T follicular helper cell (primary cell): Measurements from ENCODE around the gene F7.
"Not testable (repeated sequence)": the region's sequence is repeated elsewhere in the genome, so short reads cannot be mapped to it uniquely, and the experiment has no call there.

Source experiments
- DNase-seq: peaks from one replicate; pipeline ENCODE4 v3.0.0-alpha.2; 2020; ENCODE audit warnings: low read depth
- total RNA-seq, 2 experiments: gene quantifications; one replicate each; lab custom pipeline; 2026; lab: John Stamatoyannopoulos, UW

F7 gene
- 0 to 0.09 reads per million in 2 experiments for total RNA-seq

DNA sequence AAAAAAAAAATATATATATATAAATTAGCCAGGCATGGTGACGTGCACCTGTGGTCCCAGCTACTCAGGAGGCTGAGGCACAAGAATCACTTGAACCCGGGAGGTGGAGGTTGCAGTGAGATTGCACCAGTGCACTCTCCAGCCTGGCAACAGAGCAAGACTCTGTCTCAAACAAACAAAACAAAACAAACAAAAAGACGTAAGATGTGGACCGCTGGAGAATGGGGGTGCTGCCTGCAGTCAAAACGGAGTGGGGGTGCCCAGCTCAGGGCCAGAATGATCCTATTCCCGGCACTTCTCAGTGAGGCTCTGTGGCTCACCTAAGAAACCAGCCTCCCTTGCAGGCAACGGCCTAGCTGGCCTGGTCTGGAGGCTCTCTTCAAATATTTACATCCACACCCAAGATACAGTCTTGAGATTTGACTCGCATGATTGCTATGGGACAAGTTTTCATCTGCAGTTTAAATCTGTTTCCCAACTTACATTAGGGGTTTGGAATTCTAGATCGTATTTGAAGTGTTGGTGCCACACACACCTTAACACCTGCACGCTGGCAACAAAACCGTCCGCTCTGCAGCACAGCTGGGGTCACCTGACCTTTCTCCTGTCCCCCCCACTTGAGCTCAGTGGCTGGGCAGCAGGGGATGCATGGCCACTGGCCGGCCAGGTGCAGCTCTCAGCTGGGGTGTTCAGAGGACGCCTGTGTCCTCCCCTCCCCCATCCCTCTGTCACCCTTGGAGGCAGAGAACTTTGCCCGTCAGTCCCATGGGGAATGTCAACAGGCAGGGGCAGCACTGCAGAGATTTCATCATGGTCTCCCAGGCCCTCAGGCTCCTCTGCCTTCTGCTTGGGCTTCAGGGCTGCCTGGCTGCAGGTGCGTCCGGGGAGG is at the start of gene F7:
Gene F7 (plus strand): TSS at position 760 of the 889 bp plus-strand sequence. CDS start 51 bp downstream, at position 811.
- DNase-seq, result no peak

DNA sequence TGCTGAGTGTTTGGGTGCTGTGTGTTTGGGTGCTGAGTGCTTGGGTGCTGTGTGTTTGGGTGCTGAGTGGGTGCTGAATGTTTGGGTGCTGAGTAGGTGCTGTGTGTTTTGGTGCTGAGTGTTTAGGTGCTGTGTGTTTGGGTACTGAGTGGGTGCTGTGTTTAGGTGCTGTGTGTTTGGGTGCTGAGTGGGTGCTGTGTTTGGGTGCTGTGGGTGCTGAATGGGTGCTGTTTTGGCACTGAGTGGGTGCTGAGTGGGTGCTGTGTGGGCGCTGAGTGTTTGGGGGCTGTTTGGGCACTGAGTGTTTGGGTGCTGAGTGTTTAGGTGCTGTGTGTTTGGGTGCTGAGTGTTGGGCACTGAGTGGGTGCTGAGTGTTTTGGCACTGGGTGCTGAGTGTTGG is 48.5 kb upstream of the F7 start:
- DNase-seq, result no peak

DNA sequence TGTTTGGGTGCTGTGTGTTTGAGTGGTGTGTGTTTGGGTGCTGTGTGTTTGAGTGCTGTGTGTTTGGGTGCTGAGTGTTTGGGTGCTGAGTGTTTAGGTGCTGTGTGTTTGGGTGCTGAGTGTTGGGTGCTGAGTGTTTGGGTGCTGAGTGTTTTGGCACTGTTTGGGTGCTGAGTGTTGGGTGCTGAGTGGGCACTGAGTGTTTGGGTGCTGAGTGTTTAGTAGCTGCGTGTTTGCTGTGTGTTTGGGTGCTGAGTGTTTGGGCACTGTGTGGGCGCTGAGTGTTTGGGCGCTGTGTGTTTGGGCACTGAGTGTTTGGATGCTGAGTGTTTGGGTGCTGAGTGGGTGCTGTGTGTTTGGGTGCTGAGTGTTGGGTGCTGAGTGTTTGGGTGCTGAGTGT is 48.0 kb upstream of the F7 start:
- not testable (repeated sequence) for DNase-seq

DNA sequence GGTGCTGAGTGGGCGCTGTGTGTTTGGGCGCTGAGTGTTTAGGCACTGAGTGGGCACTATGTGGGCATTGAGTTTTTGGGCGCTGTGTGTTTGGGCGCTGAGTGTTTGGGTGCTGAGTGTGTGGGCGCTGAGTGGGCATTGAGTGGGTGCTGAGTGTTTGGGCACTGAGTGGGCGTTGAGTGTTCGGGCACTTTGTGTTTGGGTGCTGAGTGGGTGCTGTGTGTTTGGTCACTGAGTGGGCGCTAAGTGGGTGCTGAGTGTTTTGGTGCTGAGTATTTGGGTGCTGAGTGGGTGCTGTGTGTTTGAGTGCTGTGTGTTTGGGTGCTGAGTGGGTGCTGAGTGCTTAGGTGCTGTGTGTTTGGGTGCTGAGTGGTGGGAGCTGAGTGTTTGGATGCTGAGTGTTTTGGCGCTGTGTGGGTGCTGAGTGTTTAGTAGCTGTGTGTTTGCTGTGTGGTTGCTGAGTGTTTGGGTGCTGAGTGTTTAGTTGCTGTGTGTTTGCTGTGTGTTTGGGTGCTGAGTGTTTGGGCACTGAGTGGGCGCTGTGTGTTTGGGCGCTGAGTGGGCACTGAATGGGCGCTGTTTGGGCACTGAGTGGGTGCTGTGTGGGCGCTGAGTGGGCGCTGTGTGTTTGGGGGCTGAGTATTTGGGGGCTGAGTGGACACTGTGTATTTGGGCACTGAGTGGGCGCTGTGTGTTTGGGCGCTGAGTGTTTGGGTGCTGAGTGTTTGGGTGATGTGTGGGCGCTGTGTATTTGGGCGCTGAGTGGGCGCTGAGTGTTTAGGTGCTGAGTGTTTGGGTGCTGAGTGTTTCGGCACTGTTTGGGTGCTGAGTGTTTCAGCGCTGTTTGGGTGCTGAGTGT is 47.2 kb upstream of the F7 start:
- no peak for DNase-seq

DNA sequence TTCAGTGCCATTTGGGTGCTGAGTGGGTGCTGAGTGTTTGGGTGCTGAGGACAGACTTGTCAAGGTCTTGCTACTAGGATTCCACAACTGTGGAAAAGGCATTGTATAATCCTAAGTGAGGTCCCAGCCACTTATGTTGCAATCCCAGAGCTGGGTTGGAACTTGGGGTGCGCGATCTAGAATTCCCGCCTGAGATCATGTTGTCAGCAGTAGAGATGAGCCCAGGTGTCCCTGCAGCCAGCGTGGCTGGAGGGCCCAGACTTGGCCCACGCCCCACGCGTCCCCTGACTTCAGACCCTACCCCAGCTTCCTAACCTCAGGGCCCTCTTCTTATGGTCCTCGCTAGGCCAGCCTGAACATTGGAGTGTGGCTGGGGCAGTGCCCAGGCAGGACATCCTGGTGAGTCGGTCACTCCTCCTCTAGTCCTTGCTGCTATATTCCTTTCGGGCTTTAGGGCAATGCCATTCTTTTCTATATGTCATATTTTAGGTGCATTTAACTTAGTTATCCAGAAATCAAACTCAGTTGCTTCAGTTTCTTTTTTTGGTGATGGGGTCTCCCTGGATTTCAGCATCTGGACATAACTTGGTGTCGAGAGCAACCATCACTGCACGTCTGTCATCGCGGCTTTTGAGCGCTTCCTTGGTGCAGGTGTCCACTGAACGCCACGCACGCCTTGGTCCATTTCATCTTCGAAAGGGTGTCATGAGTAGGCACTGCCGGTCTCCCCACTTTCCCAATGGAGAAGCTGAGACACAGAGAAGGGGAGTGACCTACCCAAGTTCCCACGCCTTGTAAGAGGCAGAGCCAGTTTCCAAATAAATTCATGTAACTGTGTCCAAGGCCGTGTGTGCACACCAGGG is 46.4 kb upstream of the F7 start:
- no peak for DNase-seq

DNA sequence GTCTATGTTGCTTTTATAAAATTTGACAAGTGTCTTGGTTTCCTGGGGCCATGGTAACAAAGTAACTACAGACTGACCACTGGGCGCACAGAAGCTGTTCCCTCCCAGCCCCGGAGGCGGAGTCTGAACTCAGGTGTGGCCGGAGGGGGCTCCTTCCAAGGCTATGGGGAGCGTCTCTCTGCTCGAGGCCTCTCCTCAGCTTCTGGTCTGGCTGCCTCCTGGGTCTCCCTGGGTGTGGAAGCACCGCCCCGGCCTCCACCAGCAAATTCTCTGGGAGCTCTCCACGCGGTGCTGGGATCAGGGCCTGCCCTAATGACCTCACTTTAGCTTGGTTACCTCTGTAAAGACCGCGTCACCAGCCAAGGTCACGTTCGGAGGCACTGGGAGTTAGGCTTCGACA is 45.7 kb upstream of the F7 start:
- DNase-seq, result no peak

DNA sequence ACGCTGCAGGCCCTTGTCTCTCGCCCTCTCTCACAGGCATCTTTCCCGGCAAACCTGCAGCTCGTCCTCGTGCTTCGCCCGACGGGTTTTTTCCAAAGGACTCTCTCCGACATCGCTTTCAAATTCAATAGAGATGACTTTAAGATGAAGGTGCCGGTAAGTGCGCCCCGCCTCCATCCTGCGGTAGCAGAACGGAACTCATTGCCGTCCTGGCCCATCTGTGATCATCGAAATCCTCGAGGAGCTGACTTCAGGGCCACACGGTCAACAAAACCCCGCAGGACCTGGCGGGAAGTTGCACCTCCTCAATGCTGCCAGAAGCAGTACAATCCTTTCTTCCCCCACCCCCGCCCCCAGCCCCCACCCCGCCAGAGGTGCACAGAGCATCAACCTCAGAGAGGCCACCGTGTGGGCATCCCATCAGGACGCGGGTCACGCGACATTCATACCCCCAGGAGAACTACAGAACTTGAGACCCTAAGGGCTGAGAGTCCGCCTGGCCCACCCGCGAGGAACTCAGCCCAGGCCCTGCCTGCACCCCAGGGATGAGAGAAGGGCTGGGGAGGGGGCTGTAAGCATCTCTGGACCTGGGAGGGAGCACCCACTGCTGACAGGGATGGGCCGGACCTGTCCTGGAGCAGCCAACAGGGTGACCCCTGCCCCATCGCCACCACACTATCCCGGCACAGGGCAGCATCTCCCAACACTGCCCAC is 44.9 kb upstream of the F7 start:
- DNase-seq, result no peak

DNA sequence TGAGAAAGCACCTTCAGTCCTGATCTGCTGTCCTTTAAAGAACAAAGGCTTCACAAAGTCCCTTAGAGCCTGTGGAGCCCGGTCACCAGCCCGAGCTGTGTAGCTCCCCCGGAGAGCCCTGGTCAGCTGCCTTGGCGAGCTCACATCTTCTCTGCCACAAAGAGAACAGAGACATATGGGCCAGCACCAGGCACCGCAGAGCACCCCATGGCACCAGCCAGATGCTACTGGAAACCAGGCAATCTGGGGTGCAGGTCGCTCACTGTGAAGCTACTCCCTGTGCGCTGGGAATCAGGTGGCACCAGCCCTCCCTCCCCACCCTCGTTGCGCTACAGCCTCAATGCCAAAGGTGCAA is 44.3 kb upstream of the F7 start:
- no peak for DNase-seq

DNA sequence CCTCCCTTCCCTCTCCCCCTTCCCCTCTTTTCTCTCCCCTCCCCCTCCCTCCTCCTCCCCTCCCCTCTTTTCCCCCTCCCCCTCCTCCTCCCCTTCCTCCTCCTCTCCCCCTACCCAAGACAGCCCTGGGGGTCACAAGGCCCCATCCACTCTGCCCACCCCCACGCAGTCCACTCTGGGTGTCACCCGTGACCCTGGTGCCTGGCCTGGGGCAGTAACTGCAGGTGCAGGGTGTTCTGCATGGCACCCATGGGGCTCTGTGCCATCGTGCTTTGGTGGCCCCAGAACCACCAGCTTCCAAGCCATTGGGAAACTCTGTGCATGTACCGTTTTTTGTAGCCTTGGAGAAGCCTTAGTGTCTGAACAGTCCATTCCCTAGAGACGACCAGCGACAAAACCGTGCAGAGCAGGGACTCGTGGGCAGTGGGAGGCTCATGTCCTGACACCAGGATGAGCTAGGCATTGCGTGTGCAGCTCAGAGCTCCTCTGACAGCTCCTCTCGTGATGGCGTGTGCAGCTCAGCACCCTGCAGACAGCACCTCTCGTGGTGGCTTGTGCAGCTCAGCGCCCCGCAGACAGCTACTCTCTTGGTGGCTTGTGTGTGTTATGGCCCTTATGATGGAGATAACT is 43.7 kb upstream of the F7 start:
- DNase-seq, result no peak

DNA sequence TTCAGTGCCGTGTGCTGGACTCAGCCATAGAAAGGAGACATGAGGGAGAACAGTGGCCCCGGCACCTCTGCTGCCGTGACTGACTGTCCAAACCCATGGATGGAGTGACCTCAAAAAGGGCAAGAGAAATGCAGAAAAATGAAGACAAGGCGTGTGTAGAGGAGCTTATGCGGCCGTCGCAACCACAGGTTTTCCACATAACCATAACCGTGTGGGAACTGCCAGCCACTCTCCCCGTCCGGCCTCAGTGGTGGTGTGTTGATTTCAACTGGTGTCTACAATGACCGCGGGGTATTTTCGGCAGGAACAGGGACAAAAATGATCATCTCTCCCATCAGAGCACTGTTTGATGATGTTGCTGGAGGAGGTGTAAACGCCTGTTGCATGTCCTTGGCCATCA is 42.9 kb upstream of the F7 start:
- DNase-seq, result no peak

DNA sequence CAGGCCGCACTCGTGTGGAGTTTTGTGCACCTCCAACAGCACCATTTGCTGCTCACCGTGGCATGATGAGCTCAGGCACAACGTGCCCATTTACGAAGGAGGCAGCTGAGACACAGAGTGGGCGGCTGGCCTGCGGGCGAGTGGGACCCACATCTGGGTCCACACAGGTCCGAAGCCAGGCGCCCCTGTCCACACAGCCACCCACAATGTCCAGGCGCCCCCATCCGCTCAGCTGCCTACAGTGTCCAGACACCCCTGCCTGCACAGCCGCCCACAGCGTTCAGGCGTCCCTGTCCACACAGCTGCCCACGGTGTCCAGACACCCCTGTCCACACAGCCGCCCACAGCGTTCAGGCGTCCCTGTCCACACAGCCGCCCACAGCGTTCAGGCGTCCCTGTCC is 42.5 kb upstream of the F7 start:
- DNase-seq, result no peak

DNA sequence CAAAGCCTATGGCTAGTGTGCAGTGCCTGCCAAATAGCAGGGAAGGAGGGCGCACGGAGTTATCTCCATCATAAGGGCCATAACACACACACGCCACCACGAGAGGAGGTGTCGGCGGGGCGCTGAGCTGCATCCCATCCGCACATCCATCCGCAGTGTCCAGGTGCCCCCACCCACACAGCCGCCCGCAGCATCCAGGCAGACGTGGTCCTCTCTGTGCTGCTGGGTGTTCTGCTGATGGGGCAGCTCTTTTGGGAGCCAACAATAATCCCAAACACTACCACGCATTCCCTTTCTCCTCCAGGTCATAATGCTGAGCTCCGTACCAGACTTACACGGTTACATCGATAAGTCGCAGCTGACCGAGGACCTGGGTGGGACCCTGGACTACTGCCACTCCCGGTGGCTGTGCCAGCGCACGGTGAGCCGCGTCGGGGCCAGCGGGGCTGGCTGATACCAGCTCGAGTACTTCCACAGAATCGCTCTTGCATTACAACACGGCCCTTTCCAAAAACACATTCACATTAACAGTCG is 41.5 kb upstream of the F7 start:
- DNase-seq, result no peak

DNA sequence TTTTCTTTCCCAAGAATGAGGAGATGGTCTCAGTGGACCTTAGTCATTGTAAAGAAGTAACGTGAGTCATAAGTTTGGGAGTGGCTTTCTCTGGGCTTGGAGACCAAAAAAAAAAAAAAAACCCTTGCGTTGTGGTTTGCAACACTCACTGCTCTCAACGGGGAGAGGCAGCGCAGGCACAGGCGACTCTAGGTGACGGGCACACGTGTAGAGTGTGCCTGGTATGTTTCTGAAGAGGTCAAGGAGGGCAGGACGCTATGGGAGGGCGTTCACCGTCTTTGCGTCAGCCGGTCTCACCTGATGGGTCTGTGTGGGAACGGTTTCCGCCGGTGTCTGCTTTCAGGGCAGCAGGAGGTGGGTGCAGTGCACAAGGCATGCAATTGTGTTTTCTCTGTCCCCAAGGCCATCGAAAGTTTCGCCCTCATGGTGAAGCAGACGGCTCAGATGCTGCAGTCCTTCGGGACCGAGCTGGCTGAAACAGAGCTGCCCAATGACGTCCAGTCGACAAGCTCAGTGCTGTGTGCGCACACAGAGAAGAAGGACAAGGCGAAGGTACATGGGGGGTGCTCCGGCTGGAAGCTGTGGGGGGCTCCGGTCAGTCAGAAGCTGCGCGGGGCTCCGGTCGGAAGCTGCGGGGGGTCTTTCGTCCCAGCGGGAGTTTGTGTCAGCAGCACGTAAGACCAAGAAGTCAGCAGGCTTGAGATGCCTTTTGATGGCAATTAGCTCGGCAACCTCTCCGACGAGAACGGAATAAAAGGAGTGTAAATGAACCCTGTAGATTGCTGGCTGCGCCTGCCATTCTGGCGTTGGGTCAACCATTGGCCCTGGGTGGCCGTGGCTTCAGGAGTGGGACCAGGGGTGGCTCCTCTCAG is 40.8 kb upstream of the F7 start:
- DNase-seq, result no peak

DNA sequence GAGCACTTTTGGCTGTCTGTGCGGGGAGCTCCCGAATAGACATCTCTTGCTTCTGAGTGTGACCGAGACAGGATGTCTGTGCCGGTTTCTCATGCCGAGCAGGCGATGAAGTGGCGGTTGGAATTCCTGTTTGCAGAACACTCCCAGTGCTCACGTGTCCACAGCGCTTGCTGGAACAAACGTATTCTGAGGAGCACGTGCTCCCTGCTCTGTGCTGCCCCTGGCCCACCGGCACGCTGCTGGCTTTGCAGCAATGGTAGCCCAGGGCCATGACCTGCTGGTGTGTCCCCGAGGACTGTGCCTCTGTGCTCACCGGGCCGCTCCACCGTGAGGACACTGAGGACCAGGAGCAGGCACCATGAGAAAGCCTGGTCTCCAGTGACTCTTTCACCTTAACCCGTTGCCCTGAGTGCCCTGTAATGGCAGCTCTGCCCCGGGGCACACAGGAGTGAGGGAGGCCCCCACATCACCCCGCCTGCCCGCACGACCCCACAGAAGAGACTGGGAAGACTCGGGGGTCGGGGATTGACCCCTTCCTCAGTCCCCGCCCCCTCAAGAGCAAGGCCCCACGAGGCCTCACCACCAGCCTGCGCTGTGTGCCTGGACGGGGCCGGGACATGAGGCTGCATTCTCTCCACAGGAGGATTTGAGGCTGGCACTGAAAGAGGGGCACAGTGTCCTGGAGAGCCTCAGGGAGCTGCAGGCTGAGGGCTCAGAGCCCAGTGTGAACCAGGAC is 40.0 kb upstream of the F7 start:
- no peak for DNase-seq

DNA sequence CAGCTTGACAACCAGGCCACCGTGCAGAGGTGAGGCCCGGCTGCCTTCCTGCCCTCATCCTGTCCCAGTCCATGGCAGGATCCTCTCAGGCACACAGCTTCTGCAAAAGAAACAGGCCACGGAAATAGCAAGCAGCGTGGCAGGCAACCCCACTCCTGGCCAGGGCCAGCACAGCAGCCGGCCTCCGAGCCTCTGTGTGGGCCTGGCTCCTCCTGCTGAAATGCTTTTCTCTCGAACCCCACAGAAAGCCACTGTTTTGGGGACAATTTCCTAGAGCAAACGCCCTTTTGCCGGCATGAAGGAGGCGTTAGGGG is 39.5 kb upstream of the F7 start:
- DNase-seq, result no peak

DNA sequence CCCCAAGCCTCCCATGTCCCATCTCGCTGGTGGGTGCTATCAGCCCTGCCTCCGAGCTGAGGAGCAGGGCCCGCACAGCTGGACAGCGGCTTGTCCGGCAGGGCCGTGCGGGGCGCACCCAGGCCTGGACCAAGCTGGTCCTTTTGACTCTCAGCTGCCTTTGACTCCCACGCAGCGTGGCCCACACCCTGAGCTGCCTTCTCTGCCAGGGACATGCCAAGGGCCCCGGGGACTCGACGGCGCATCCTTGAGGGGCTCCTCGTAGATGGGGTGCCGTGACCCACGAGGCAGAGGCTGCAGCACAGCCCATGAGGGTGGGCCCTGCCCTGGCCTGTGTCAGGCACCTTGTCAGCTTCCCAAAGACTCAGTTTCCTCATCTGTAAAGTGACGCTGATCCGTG is 38.8 kb upstream of the F7 start:
- DNase-seq, result no peak

DNA sequence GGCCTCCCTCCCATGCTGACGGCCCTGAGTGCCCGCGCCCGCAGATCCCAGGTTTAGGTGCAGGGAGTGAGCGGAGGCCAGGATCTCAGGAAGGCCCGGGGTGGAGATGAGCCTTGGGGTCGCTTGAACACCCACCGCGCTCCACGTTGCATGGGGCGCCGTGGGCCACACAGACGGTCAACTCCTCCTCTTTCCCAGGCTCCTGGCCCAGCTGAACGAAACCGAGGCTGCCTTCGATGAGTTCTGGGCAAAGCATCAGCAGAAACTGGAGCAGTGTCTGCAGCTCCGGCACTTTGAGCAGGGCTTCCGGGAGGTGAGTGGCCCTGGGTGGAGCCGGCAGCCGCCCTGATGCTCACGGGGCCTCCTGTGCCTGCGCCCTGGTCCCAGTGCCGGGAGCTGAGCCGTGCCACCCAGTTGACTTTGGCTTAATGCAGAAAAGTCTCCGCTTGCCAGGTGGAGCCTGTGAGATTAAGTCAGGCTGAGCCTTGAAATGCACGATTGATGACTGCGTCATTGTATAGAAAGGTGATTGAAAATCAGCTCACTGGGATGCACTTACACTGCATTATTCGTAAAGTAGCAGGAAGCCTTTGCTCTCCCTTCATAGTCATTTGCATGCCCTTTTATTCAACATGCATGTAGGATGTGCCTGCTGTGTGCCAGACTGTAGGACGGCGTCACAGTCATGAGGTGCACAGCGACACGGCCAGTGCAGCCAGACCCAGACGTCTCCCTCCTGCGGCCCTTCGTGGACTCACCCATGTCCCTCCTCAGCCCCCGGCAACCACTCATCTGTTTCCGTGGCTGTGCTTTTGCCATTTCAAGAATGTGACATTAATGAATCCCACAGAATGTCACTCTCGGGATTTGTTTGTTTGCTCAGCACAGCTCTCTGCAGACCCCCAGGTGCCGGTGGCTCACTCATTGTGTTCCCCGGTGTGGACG is 35.5 kb upstream of the F7 start:
- DNase-seq, result no peak

DNA sequence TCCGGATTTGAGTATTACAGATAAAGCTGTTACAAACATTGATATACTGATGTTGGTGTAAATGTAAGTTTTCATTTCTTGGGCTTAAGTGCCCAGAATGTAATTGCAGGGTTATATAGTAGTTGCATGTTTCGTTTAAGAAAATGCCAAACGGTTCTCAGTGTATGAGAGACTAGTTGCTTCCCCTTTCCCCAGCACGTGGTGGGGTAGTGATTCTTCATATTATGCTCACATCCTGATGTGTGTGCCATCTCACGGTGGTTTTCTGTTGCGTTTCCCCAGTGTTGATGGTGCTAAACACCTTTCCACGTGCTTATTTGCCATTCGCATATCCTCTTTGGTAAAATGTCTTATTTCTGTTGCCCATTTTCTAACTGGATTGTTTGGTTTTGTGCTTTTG is 34.7 kb upstream of the F7 start:
- DNase-seq, result no peak
